ENCODE data around the gene GREB1L.
"Not testable (repeated sequence)": the region's sequence is repeated elsewhere in the genome, so short reads cannot be mapped to it uniquely, and the experiment has no call there.

Gene GREB1L

DNA sequence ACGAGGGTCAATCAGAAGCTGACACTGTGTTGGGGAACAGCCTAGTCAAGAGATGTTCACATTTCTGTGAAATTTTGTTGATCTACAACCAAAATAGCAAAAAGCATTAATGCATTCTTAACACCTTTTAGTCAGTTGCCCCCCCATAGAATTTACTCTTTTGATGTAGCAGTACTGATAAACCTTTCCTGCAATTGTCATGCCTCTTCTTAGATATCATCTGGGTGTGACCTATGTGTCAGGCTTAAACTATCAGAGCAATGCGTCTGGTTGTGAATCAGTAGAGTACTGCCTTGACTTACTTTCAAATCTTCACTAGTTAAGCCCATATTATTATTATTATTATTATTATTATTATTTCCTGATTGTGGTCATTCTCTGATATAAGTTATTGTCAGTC lies 61.9 kb downstream of the GREB1L start:
- FAIRE-seq (no peak), DNase-seq (ENCODE audit: insufficient read length, low spot score) (no peak)

- no peak for FAIRE-seq
Observed at GRCh38 chr18:21305621-21306020, 63.6 kb downstream of the GREB1L start.

DNA sequence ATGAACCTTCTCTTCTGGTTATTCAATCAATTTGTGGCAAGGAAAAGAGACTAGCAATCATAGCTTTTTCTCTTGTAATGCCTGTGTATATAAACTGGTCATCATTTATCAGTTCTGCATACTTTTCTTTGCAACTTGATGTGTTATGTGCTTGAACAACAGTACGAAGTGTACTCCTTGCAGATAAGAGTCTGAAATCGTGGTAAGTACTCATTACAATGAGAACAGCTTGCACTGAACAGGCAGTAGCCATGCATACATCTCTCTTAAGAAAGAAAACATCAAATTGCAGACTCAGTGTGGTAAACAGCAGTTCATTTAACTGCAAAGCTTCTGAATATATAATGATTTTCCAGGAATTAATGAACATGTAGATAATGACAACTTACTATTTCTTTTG lies 64.3 kb downstream of the GREB1L start:
- DNase-seq (ENCODE audit: insufficient read length, low spot score) (no peak), FAIRE-seq (no peak)

More at GRCh38 chr18:21305621-21306020, 63.6 kb downstream of the GREB1L start:
- DNase-seq (ENCODE audit: insufficient read length, low spot score): no peak

- FAIRE-seq (no peak), DNase-seq (ENCODE audit: insufficient read length, low spot score) (no peak)
Observed at GRCh38 chr18:21307578-21307977, 65.5 kb downstream of the GREB1L start.

GRCh38 chr18:21309248-21309647 lies 67.2 kb downstream of the GREB1L start:
- FAIRE-seq (no peak), DNase-seq (ENCODE audit: insufficient read length, low spot score) (no peak)

DNA sequence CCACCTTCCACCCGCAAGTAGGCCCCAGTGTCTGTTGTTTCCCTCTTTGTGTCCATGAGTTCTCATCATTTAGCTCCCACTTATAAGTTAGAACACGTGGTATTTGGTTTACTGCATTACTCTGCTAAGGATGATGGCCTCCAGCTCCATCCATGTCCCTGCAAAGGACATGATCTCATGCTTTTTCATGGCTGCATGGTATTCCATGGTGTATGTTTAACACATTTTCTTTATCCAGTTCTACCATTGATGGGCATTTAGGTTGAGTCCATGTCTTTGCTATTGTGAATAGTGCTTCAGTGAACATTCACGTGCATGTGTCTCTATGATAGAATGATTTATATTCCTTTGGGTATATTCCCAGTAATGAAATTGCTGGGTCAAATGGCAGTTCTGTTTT lies 69.9 kb downstream of the GREB1L start:
- not testable (repeated sequence) for FAIRE-seq; DNase-seq (ENCODE audit: insufficient read length, low spot score)

- DNase-seq (ENCODE audit: insufficient read length, low spot score): no peak
- no peak for FAIRE-seq
Observed at GRCh38 chr18:21313576-21313975, 71.5 kb downstream of the GREB1L start.

GRCh38 chr18:21314724-21315123 lies 72.7 kb downstream of the GREB1L start:
- DNase-seq (ENCODE audit: insufficient read length, low spot score): no peak
- FAIRE-seq: no peak

GRCh38 chr18:21315126-21315525 lies 73.1 kb downstream of the GREB1L start:
- FAIRE-seq; DNase-seq (ENCODE audit: insufficient read length, low spot score): not testable (repeated sequence)

DNA sequence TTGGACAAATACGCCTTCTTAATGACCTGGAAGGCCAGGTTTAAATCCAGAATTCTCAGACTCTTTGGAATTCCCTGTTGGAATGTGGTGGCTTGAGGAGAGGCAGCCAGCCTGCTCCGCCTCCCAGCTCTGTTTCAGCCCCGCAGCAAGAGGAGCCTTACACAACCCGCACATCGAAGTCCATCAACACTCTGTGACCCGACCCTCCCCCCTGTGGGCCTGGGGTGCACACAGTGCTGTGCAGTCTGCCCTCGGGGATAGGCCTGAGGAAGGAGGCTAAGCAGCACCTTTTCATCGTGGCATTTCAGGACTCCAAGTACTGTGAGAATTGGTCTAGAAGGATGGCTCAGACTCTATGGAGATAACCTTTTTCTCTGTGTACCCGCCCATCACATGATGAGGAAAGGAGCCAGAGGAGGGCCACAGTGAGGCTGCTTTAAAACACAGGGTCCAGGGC lies 73.7 kb downstream of the GREB1L start:
- FAIRE-seq: no peak
- no peak for DNase-seq (ENCODE audit: insufficient read length, low spot score)

GRCh38 chr18:21316296-21316695 lies 74.3 kb downstream of the GREB1L start:
- DNase-seq (ENCODE audit: insufficient read length, low spot score) (no peak), FAIRE-seq (no peak)

GRCh38 chr18:21321711-21322110 lies 79.7 kb downstream of the GREB1L start:
- DNase-seq (ENCODE audit: insufficient read length, low spot score) (no peak), FAIRE-seq (no peak)

- FAIRE-seq: no peak
- DNase-seq (ENCODE audit: insufficient read length, low spot score): no peak
Observed at GRCh38 chr18:21327101-21327500, 85.1 kb downstream of the GREB1L start.

- FAIRE-seq: no peak
- no peak for DNase-seq (ENCODE audit: insufficient read length, low spot score)
Observed at GRCh38 chr18:21330122-21330701, 88.2 kb downstream of the GREB1L start.

GRCh38 chr18:21331065-21331464 lies 89.0 kb downstream of the GREB1L start:
- DNase-seq (ENCODE audit: insufficient read length, low spot score) (no peak), FAIRE-seq (no peak)

- FAIRE-seq (no peak), DNase-seq (ENCODE audit: insufficient read length, low spot score) (no peak)
Observed at GRCh38 chr18:21335927-21336488, 94.0 kb downstream of the GREB1L start.

DNA sequence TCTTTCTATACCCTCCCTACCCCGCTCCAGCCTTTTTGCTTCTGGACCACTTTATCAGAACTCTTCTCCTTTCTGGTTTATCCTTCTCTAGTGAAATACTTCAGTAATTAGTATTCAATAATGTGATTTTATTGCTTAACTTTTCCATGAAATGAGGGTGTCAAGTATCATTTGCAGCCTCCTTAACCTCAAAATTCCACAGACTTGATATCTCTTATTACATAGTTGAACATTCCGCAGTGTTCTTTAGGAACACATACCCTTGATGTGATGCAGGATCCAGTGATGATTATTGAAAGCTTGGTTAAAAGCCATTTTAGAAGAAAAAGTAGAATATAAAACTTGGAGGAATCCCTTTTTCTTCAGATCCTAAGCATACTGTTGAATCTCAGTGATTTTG lies 94.8 kb downstream of the GREB1L start:
- FAIRE-seq: no peak

DNA sequence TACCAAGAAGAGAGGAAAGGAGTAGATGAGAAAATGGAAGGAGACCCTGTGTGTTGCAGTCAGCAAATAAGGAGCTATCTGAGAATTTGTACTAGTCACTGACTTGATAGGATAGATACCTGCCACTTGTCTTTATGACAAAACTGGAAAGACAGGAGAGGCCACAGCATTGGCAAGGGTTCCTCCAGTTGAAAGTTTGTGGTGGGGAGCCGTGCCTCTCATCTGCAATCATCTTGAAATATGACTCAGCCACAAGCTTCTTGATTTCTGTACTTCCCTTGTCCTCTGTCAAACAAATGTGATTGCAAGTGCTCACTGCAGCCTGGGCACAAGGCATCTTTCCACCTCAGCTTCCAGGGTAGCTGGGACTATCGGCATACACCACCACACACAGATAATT lies 99.1 kb downstream of the GREB1L start:
- no peak for FAIRE-seq
- no peak for DNase-seq (ENCODE audit: insufficient read length, low spot score)

More for the DNA sequence above, 94.8 kb downstream of the GREB1L start:
- DNase-seq (ENCODE audit: insufficient read length, low spot score): no peak

DNA sequence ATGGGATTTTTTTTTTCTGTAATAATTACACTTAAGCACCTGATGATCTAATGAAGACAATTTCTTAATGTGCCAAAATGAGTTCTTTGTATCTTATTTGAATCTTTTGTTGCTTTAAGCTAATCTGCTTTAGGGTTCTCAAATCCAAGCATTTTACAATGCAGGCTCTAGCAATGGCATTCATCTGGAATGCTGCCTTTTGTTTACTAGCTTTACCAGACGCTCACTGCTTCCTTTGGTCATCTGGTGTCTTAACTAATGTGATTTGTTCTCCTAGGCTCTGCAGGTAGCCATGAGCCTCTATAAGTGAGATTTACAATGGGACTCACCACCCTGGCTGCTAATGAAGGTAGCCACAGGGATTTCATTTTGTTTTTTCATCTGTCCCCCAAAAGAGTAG lies 100.3 kb downstream of the GREB1L start:
- no peak for FAIRE-seq
- DNase-seq (ENCODE audit: insufficient read length, low spot score): no peak

- DNase-seq (ENCODE audit: insufficient read length, low spot score) (no peak), FAIRE-seq (no peak)
Observed at GRCh38 chr18:21344860-21345259, 102.8 kb downstream of the GREB1L start.

- no peak for FAIRE-seq
Observed at GRCh38 chr18:21345840-21346239, 103.8 kb downstream of the GREB1L start.

GRCh38 chr18:21359746-21360145 lies 117.7 kb downstream of the GREB1L start:
- FAIRE-seq: no peak
- DNase-seq (ENCODE audit: insufficient read length, low spot score): no peak

More at GRCh38 chr18:21345840-21346239, 103.8 kb downstream of the GREB1L start:
- no peak for DNase-seq (ENCODE audit: insufficient read length, low spot score)
